ENCODE results near the gene TGFB2. TPM values are rescaled to one million over a fixed set of nuclear protein-coding genes. Genes with fewer than 3 reads are reported as not detected.

Gene TGFB2
- total RNA-seq, 2 experiments from 2014 or later: 0.11 TPM

- ChIA-PET CTCF (no interaction called here), POLR2A (no interaction called here)
- Histone ChIP-seq H3K4me1 (ENCODE audit: insufficient read depth, low read length) (no peaks in the 10 kb centered on the region), H3K36me3 (ENCODE audit: insufficient read depth, low read length) (no peaks in the 10 kb centered on the region), H3K27ac (ENCODE audit: low read depth in 1 of 2, low read length in 2 of 2) (no peak overlapping the region), H3K27me3 (ENCODE audit: control insufficient read depth in 1 of 2, insufficient read depth in 2 of 2, low read length in 2 of 2) (no peaks in the 10 kb centered on the region), H3K4me3 (ENCODE audit: low read length) (no peak overlapping the region), H3K9me3 (ENCODE audit: control insufficient read depth in 1 of 2, insufficient read depth in 1 of 2, low read length in 2 of 2) (no peaks in the 10 kb centered on the region)
- Mint-ChIP-seq H3K27me3 (peaks cover 8% of the 10 kb centered on the region), H3K36me3 (ENCODE audit: low read depth) (no peaks in the 10 kb centered on the region), H3K27ac (no peak overlapping the region), H3K4me1 (ENCODE audit: low read depth) (no peaks in the 10 kb centered on the region), H3K9me3 (no peaks in the 10 kb centered on the region), H3K4me3 (no peak overlapping the region)
- intact Hi-C loops (cut with DNase I, micrococcal nuclease): no loop called here
- no peak for DNase-seq
- TF ChIP-seq, protein P1, sequence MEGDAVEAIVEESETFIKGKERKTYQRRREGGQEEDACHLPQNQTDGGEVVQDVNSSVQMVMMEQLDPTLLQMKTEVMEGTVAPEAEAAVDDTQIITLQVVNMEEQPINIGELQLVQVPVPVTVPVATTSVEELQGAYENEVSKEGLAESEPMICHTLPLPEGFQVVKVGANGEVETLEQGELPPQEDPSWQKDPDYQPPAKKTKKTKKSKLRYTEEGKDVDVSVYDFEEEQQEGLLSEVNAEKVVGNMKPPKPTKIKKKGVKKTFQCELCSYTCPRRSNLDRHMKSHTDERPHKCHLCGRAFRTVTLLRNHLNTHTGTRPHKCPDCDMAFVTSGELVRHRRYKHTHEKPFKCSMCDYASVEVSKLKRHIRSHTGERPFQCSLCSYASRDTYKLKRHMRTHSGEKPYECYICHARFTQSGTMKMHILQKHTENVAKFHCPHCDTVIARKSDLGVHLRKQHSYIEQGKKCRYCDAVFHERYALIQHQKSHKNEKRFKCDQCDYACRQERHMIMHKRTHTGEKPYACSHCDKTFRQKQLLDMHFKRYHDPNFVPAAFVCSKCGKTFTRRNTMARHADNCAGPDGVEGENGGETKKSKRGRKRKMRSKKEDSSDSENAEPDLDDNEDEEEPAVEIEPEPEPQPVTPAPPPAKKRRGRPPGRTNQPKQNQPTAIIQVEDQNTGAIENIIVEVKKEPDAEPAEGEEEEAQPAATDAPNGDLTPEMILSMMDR (IDR thresholded peaks at IDR 0.05): no peak
- no peak for ATAC-seq (ENCODE audit: poor library complexity)
Observed at GRCh38 chr1:218480588-218481099, 135.5 kb downstream of the TGFB2 start.

DNA sequence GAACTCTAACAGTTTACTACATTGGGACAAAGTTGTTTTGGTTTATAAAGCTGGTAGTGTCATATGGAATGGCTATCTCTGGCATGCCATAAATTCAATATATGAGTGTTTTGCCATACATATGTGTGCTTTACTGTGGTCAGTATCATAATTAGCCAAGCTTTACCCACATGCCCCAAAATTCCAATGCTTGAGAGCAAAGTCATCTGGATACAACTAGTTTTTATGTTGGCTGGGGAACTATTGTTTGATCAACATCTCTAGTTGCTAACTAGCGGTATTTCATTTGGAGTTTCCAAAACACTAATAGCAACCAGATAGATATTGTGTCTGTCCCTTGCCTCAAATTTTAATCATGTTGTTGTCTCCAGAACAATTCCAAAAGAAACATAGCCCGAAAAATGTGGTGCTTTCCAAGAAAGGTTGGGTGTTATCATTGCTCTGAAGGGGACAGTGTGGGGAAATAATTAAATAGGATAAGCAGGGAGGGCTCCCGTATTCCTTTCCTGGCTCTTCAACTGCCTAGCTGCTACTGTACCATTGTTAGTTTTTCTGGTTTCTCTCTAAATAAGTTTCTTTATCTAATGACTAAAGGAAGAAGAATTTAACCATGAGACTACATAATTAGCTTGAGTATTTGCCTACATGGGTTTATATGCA lies 136.1 kb downstream of the TGFB2 start:
- CTCF ChIA-PET: no interaction called here
- peaks cover 8% of the 10 kb centered on the region for H3K27me3 Mint-ChIP-seq
- no peaks in the 10 kb centered on the region for H3K36me3 Mint-ChIP-seq (ENCODE audit: low read depth)

DNA sequence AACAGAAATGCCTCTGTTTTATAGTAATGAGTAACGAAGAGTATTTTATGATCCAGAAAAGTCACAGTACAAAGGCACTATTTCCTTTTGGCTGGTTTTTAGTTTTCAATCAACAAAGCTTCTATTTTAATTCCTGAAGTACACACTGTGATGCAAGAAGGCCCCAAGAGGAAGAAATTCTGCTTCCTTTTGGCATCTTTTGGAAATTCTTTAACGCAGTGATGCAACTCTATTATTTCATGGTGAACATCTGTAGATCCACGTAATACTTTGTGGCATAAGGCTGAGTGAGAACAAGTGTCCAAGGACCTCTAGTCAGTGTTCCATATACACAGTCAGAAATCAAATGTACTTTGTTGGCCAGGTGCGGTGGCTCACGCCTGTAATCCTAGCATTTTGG lies 137.5 kb downstream of the TGFB2 start:
- Histone ChIP-seq H3K9me3 (ENCODE audit: control insufficient read depth in 1 of 2, insufficient read depth in 1 of 2, low read length in 2 of 2) (no peaks in the 10 kb centered on the region), H3K36me3 (ENCODE audit: insufficient read depth, low read length) (no peaks in the 10 kb centered on the region), H3K4me1 (ENCODE audit: insufficient read depth, low read length) (no peaks in the 10 kb centered on the region), H3K4me3 (ENCODE audit: low read length) (no peak overlapping the region), H3K27ac (ENCODE audit: low read depth in 1 of 2, low read length in 2 of 2) (no peak overlapping the region), H3K27me3 (ENCODE audit: control insufficient read depth in 1 of 2, insufficient read depth in 2 of 2, low read length in 2 of 2) (no peaks in the 10 kb centered on the region)
- POLR2A ChIA-PET: no interaction called here
- TF ChIP-seq, protein P1 (IDR thresholded peaks at IDR 0.05): no peak
- no peaks in the 10 kb centered on the region for H3K9me3 Mint-ChIP-seq
- CTCF ChIA-PET: no interaction called here
- H3K4me1 Mint-ChIP-seq (ENCODE audit: low read depth): no peaks in the 10 kb centered on the region
- intact Hi-C loops (cut with DNase I, micrococcal nuclease): no loop called here
- H3K4me3 Mint-ChIP-seq: no peak overlapping the region
- ATAC-seq (ENCODE audit: poor library complexity) (no peak), DNase-seq (no peak)
- no peak overlapping the region for H3K27ac Mint-ChIP-seq
- H3K36me3 Mint-ChIP-seq (ENCODE audit: low read depth): no peaks in the 10 kb centered on the region
- H3K27me3 Mint-ChIP-seq: peaks cover 8% of the 10 kb centered on the region

More for the DNA sequence above, 136.1 kb downstream of the TGFB2 start:
- Mint-ChIP-seq H3K27ac (no peak overlapping the region), H3K4me3 (no peak overlapping the region), H3K4me1 (ENCODE audit: low read depth) (no peaks in the 10 kb centered on the region), H3K9me3 (no peaks in the 10 kb centered on the region)
- H3K4me1 ChIP-seq (ENCODE audit: insufficient read depth, low read length): no peaks in the 10 kb centered on the region
- no peaks in the 10 kb centered on the region for H3K27me3 ChIP-seq (ENCODE audit: control insufficient read depth in 1 of 2, insufficient read depth in 2 of 2, low read length in 2 of 2)
- intact Hi-C loops (cut with DNase I, micrococcal nuclease): no loop called here
- ATAC-seq (ENCODE audit: poor library complexity): no peak
- TF ChIP-seq, protein P1 (IDR thresholded peaks at IDR 0.05): no peak
- H3K9me3 ChIP-seq (ENCODE audit: control insufficient read depth in 1 of 2, insufficient read depth in 1 of 2, low read length in 2 of 2): no peaks in the 10 kb centered on the region
- POLR2A ChIA-PET: no interaction called here
- H3K27ac ChIP-seq (ENCODE audit: low read depth in 1 of 2, low read length in 2 of 2): no peak overlapping the region
- no peak for DNase-seq
- H3K4me3 ChIP-seq (ENCODE audit: low read length): no peak overlapping the region
- H3K36me3 ChIP-seq (ENCODE audit: insufficient read depth, low read length): no peaks in the 10 kb centered on the region

Data from CD4-positive, alpha-beta T cell (primary cell).